H9 (cell line): ENCODE data around the gene GRIK4. TPM values are rescaled to one million over a fixed set of nuclear protein-coding genes. Genes with fewer than 3 reads are reported as not detected.

Experiments
- DNase-seq: peaks from one replicate; pipeline ENCODE4 v3.0.0-alpha.2; 2017
- H2AFZ ChIP-seq: one replicate; pipeline ENCODE4 v1.6.1; 2013; ENCODE audit warnings: mild to moderate bottlenecking, low read length, control low read depth, moderate library complexity
- H2AK5ac ChIP-seq: 2 replicates; pipeline ENCODE4 v1.6.1; 2013; ENCODE audit warnings: low read length, control low read depth, mixed read lengths; ENCODE audit not compliant: insufficient read length
- H2BK120ac ChIP-seq: one replicate; pipeline ENCODE4 v1.6.1; 2013; ENCODE audit warnings: low read depth, mild to moderate bottlenecking, low read length, control low read depth, inconsistent platforms; ENCODE audit not compliant: poor library complexity, severe bottlenecking
- H2BK12ac ChIP-seq: 2 replicates; pipeline ENCODE4 v1.6.1; 2013; ENCODE audit warnings: low read length, control low read depth, mixed read lengths, low read depth; ENCODE audit not compliant: insufficient read length
- H2BK15ac ChIP-seq: 2 replicates; pipeline ENCODE4 v1.6.1; 2013; ENCODE audit warnings: low read depth, low read length, control low read depth
- H2BK20ac ChIP-seq: one replicate; pipeline ENCODE4 v1.6.1; 2013; ENCODE audit warnings: low read depth, mild to moderate bottlenecking, low read length, control low read depth, inconsistent platforms; ENCODE audit not compliant: poor library complexity, severe bottlenecking
- H2BK5ac ChIP-seq: 2 replicates; pipeline ENCODE4 v1.6.1; 2013; ENCODE audit warnings: low read length, control low read depth, mixed read lengths; ENCODE audit not compliant: insufficient read length
- H3K14ac ChIP-seq: 2 replicates; pipeline ENCODE4 v1.6.1; 2013; ENCODE audit warnings: low read length, control low read depth; ENCODE audit not compliant: insufficient read depth
- H3K18ac ChIP-seq: 2 replicates; pipeline ENCODE4 v1.6.1; 2013; ENCODE audit warnings: low read depth, mild to moderate bottlenecking, mixed read lengths, low read length, control low read depth; ENCODE audit not compliant: insufficient read length
- H3K23ac ChIP-seq: 2 replicates; pipeline ENCODE4 v1.6.1; 2013; ENCODE audit warnings: low read length, control low read depth, mixed read lengths, low read depth; ENCODE audit not compliant: insufficient read length
- H3K23me2 ChIP-seq: 2 replicates; pipeline ENCODE4 v1.6.1; 2013; ENCODE audit warnings: low read depth, mild to moderate bottlenecking, mixed read lengths, low read length, control low read depth; ENCODE audit not compliant: insufficient read length, poor library complexity, severe bottlenecking
- H3K27ac ChIP-seq: 2 replicates; pipeline ENCODE4 v1.5.1; 2013; ENCODE audit warnings: low read length, control low read depth, mixed read lengths, low read depth; ENCODE audit not compliant: insufficient read length
- H3K27me3 ChIP-seq: 2 replicates; pipeline ENCODE4 v1.6.1; 2013; ENCODE audit warnings: low read length, control low read depth, inconsistent platforms; ENCODE audit not compliant: insufficient read depth
- H3K4ac ChIP-seq: 2 replicates; pipeline ENCODE4 v1.6.1; 2013; ENCODE audit warnings: low read depth, mild to moderate bottlenecking, control low read depth, inconsistent platforms, low read length, moderate library complexity
- H3K4me1 ChIP-seq: 2 replicates; pipeline ENCODE4 v1.6.1; 2013; ENCODE audit warnings: low read length, control low read depth, inconsistent platforms; ENCODE audit not compliant: insufficient read depth
- H3K4me2 ChIP-seq: 2 replicates; pipeline ENCODE4 v1.6.1; 2013; ENCODE audit warnings: low read length, control low read depth, mixed read lengths; ENCODE audit not compliant: insufficient read length, insufficient read depth
- H3K56ac ChIP-seq: 2 replicates; pipeline ENCODE4 v1.6.1; 2013; ENCODE audit warnings: low read depth, mild to moderate bottlenecking, mixed read lengths, low read length, control low read depth; ENCODE audit not compliant: insufficient read length
- H3K79me1 ChIP-seq: 2 replicates; pipeline ENCODE4 v1.6.1; 2013; ENCODE audit warnings: low read depth, mild to moderate bottlenecking, moderate library complexity, low read length, control low read depth, inconsistent platforms; ENCODE audit not compliant: insufficient read depth, poor library complexity, severe bottlenecking
- H3K79me2 ChIP-seq: 2 replicates; pipeline ENCODE4 v1.6.1; 2013; ENCODE audit warnings: low read length, control low read depth, inconsistent platforms; ENCODE audit not compliant: insufficient read depth
- H3K9ac ChIP-seq: 2 replicates; pipeline ENCODE4 v1.6.1; 2013; ENCODE audit warnings: low read length, control low read depth, mixed read lengths; ENCODE audit not compliant: insufficient read length; ENCODE audit errors: extremely low read depth
- H3K9me3 ChIP-seq: one replicate; pipeline ENCODE4 v1.6.1; 2013; ENCODE audit warnings: low read depth, low read length, inconsistent platforms; ENCODE audit not compliant: control insufficient read depth
- H3T11ph ChIP-seq: one replicate; pipeline ENCODE4 v1.6.1; 2013; ENCODE audit warnings: mild to moderate bottlenecking, low read length, control low read depth, inconsistent platforms
- H4K20me1 ChIP-seq: one replicate; pipeline ENCODE4 v1.6.1; 2013; ENCODE audit not compliant: control insufficient read depth, insufficient read length, insufficient read depth
- H4K5ac ChIP-seq: 2 replicates; pipeline ENCODE4 v1.6.1; 2013; ENCODE audit warnings: low read depth, mild to moderate bottlenecking, mixed read lengths, low read length, control low read depth; ENCODE audit not compliant: insufficient read length
- H4K8ac ChIP-seq: replicated peaks from 2 replicates; pipeline ENCODE4 v1.6.1; 2013; ENCODE audit warnings: low read length, control low read depth, mixed read lengths, low read depth; ENCODE audit not compliant: insufficient read length
- H4K91ac ChIP-seq: 2 replicates; pipeline ENCODE4 v1.6.1; 2013; ENCODE audit warnings: low read depth, mild to moderate bottlenecking, moderate library complexity, mixed read lengths, low read length, control low read depth; ENCODE audit not compliant: insufficient read length
- H3K27ac Mint-ChIP-seq, 3 experiments: 2 replicates in 2 of 3; 3 replicates in 1 of 3; pipeline ENCODE4 v1.8.0; 2020 to 2021; ENCODE audit warnings: mixed read lengths in 3 of 3, mild to moderate bottlenecking in 1 of 3, moderate library complexity in 1 of 3
- H3K27me3 Mint-ChIP-seq: 2 replicates; pipeline ENCODE4 v1.8.0; 2021; ENCODE audit warnings: low read depth, mild to moderate bottlenecking, moderate library complexity, mixed read lengths
- H3K36me3 Mint-ChIP-seq, 3 experiments: 2 replicates in 2 of 3; 3 replicates in 1 of 3; pipeline ENCODE4 v1.8.0; 2020 to 2021; ENCODE audit warnings: low read depth in 3 of 3, mixed read lengths in 3 of 3; ENCODE audit not compliant: insufficient read depth in 1 of 3
- H3K4me1 Mint-ChIP-seq, 2 experiments: 2 replicates each; pipeline ENCODE4 v1.8.0; 2020; ENCODE audit warnings: mixed read lengths in 2 of 2
- H3K4me3 Mint-ChIP-seq, 2 experiments: 2 replicates in 1 of 2; 3 replicates in 1 of 2; pipeline ENCODE4 v1.8.0; 2020 to 2021; ENCODE audit warnings: mild to moderate bottlenecking in 2 of 2, mixed read lengths in 2 of 2, moderate library complexity in 1 of 2
- H3K9me3 Mint-ChIP-seq, 2 experiments: 2 replicates in 1 of 2; 3 replicates in 1 of 2; pipeline ENCODE4 v1.8.0; 2020; ENCODE audit warnings: mild to moderate bottlenecking in 2 of 2, mixed read lengths in 2 of 2, moderate library complexity in 1 of 2
- WGBS: extraction: QIAGEN DNeasy Blood & Tissue Kit; methylation state at CpG from one replicate; pipeline ENCODE4 v1.1.7; 2013; ENCODE audit warnings: missing lambda C conversion rate, low lambda C conversion rate, mixed read lengths; ENCODE audit not compliant: insufficient read length; ENCODE audit errors: extremely low coverage; 5-methylcytosine and 5-hydroxymethylcytosine counted together
- total RNA-seq: library from RNA; stranded (reverse); gene quantifications from 2 replicates; pipeline ENCODE4 v1.2.1, GENCODE V29; 2021
- TF ChIP-seq, protein P1 (sequence below): fragments of 200-600 bp; sonication (generic); conservative IDR thresholded peaks from 3 replicates; pipeline ENCODE4 v1.8.0; 2021; ENCODE audit warnings: antibody characterized with exemption, mild to moderate bottlenecking

Gene GRIK4
- total RNA-seq, 1 experiment from 2014 or later = 2.3 TPM

DNA sequence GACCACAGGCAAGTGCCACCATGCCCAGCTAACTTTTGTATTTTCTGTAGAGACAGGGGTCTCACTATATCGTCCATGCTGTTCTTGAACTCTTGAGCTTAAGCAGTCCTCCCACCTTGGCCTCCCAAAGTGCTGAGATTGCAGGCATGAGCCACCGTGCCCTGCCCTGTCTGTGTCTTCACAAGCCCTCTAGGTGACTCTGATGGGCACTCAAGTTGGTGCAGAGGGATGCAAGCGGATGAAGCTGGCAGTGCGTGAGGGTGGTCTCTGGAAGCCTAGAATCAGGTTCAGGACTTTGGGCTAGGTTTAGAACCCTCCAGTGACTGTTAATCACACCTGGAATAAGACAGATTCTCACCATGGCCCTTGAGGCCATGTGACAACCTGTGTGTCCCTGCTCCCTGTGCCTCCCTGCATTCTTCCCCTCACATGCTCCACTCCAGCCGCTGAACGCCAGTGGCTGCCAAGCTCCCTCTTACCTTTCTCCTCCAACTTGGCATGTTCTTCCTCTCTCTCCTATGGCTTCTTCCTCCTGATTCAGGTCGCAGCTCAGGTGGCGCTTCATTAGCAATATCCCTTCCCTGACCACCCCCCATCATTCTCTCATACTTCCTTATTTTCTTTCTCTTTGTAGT lies 270.1 kb downstream of the GRIK4 start:
- Histone ChIP-seq H3K9ac (no peak overlapping the region), H2BK5ac (no peak overlapping the region), H3K23me2 (no peaks in the 10 kb centered on the region), H2BK12ac (no peak overlapping the region), H3K27me3 (no peaks in the 10 kb centered on the region), H3K14ac (no peak overlapping the region; the same call in 1 of the 2 replicates), H2AFZ (no peak overlapping the region), H3K79me2 (no peaks in the 10 kb centered on the region), H3K27ac (no peak overlapping the region), H2AK5ac (no peak overlapping the region), H3K18ac (no peak overlapping the region), H4K20me1 (no peaks in the 10 kb centered on the region), H3K4ac (no peak overlapping the region), H4K91ac (no peak overlapping the region), H4K5ac (no peak overlapping the region), H3K23ac (no peak overlapping the region), H3K9me3 (no peaks in the 10 kb centered on the region), H3K4me2 (no peak overlapping the region), H2BK120ac (no peak overlapping the region), H2BK20ac (no peak overlapping the region), H3K4me1 (peaks cover 10% of the 10 kb centered on the region; the same call in 1 of the 2 replicates), H3K56ac (no peak overlapping the region), H4K8ac (no peak overlapping the region), H2BK15ac (no peak overlapping the region), H3K79me1 (no peaks in the 10 kb centered on the region), H3T11ph (no peak overlapping the region)
- TF ChIP-seq, protein P1, sequence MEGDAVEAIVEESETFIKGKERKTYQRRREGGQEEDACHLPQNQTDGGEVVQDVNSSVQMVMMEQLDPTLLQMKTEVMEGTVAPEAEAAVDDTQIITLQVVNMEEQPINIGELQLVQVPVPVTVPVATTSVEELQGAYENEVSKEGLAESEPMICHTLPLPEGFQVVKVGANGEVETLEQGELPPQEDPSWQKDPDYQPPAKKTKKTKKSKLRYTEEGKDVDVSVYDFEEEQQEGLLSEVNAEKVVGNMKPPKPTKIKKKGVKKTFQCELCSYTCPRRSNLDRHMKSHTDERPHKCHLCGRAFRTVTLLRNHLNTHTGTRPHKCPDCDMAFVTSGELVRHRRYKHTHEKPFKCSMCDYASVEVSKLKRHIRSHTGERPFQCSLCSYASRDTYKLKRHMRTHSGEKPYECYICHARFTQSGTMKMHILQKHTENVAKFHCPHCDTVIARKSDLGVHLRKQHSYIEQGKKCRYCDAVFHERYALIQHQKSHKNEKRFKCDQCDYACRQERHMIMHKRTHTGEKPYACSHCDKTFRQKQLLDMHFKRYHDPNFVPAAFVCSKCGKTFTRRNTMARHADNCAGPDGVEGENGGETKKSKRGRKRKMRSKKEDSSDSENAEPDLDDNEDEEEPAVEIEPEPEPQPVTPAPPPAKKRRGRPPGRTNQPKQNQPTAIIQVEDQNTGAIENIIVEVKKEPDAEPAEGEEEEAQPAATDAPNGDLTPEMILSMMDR = no peak
- Mint-ChIP-seq H3K4me3 (no peak overlapping the region), H3K9me3 (no peaks in the 10 kb centered on the region; a peak in 1 of 5 replicates), H3K36me3 (no peaks in the 10 kb centered on the region), H3K27me3 (peaks cover 7% of the 10 kb centered on the region), H3K27ac (no peak overlapping the region; a peak in 1 of 7 replicates), H3K4me1 (peaks cover 50 to 54% of the 10 kb centered on the region in 2 experiments)
- WGBS = no CpG with 5 or more reads among the region's 8 CpGs
- no peak for DNase-seq
